Mesendoderm (in vitro differentiated cells): ENCODE results near the gene MLC1.

Experiments
- DNase-seq: peaks from one replicate; pipeline ENCODE4 v3.0.0; 2013
- H2AK5ac ChIP-seq: 2 replicates; pipeline ENCODE4 v1.6.1; 2013; ENCODE audit warnings: low read length, inconsistent platforms
- H2BK120ac ChIP-seq: 2 replicates; pipeline ENCODE4 v1.6.1; 2013; ENCODE audit warnings: low read depth, mild to moderate bottlenecking, low read length, moderate library complexity, mixed read lengths
- H2BK15ac ChIP-seq: replicated peaks from 2 replicates; pipeline ENCODE4 v1.6.1; 2013; ENCODE audit warnings: low read depth, mild to moderate bottlenecking, moderate library complexity
- H2BK5ac ChIP-seq: 2 replicates; pipeline ENCODE4 v1.6.1; 2013; ENCODE audit warnings: low read length, inconsistent platforms
- H3K18ac ChIP-seq: 2 replicates; pipeline ENCODE4 v1.6.1; 2013; ENCODE audit warnings: mild to moderate bottlenecking, low read length, mixed read lengths
- H3K23ac ChIP-seq: one replicate; pipeline ENCODE4 v1.6.1; 2013; ENCODE audit warnings: low read length
- H3K27ac ChIP-seq: 2 replicates; pipeline ENCODE4 v1.5.1; 2013; ENCODE audit warnings: low read depth, mild to moderate bottlenecking, inconsistent platforms, low read length, moderate library complexity
- H3K27me3 ChIP-seq: 2 replicates; pipeline ENCODE4 v1.6.1; 2013; ENCODE audit warnings: low read length, control low read depth, mild to moderate bottlenecking, inconsistent platforms; ENCODE audit not compliant: insufficient read depth, poor library complexity
- H3K36me3 ChIP-seq: 2 replicates; pipeline ENCODE4 v1.6.1; 2013; ENCODE audit warnings: low read length, inconsistent platforms; ENCODE audit not compliant: control insufficient read depth, insufficient read depth
- H3K4ac ChIP-seq: one replicate; pipeline ENCODE4 v1.6.1; 2013; ENCODE audit warnings: low read depth, mild to moderate bottlenecking, low read length, moderate library complexity
- H3K4me1 ChIP-seq: 2 replicates; pipeline ENCODE4 v1.6.1; 2013; ENCODE audit warnings: low read depth, low read length, inconsistent platforms; ENCODE audit not compliant: control insufficient read depth
- H3K4me2 ChIP-seq: 2 replicates; pipeline ENCODE4 v1.6.1; 2013; ENCODE audit warnings: low read length
- H3K4me3 ChIP-seq: 2 replicates; pipeline ENCODE4 v1.5.1; 2013; ENCODE audit warnings: mild to moderate bottlenecking, low read length
- H3K56ac ChIP-seq: one replicate; pipeline ENCODE4 v1.6.1; 2013; ENCODE audit warnings: low read length
- H3K79me1 ChIP-seq: 2 replicates; pipeline ENCODE4 v1.6.1; 2013; ENCODE audit warnings: low read length, inconsistent platforms
- H3K79me2 ChIP-seq: 2 replicates; pipeline ENCODE4 v1.6.1; 2013; ENCODE audit warnings: mild to moderate bottlenecking, low read length; ENCODE audit not compliant: control insufficient read depth, insufficient read depth
- H3K9ac ChIP-seq: 2 replicates; pipeline ENCODE4 v1.6.1; 2013; ENCODE audit warnings: low read length, inconsistent platforms
- H4K5ac ChIP-seq: one replicate; pipeline ENCODE4 v1.6.1; 2013; ENCODE audit warnings: low read length
- H4K8ac ChIP-seq: one replicate; pipeline ENCODE4 v1.6.1; 2013; ENCODE audit warnings: low read depth, mild to moderate bottlenecking, control low read depth, low read length, moderate library complexity
- WGBS: extraction: QIAGEN DNeasy Blood & Tissue Kit; methylation state at CpG from one replicate; pipeline ENCODE4 v1.1.7; 2013; ENCODE audit warnings: low lambda C conversion rate, missing lambda C conversion rate; ENCODE audit not compliant: insufficient coverage; ENCODE audit errors: extremely low coverage; 5-methylcytosine and 5-hydroxymethylcytosine counted together

MLC1 gene

DNA sequence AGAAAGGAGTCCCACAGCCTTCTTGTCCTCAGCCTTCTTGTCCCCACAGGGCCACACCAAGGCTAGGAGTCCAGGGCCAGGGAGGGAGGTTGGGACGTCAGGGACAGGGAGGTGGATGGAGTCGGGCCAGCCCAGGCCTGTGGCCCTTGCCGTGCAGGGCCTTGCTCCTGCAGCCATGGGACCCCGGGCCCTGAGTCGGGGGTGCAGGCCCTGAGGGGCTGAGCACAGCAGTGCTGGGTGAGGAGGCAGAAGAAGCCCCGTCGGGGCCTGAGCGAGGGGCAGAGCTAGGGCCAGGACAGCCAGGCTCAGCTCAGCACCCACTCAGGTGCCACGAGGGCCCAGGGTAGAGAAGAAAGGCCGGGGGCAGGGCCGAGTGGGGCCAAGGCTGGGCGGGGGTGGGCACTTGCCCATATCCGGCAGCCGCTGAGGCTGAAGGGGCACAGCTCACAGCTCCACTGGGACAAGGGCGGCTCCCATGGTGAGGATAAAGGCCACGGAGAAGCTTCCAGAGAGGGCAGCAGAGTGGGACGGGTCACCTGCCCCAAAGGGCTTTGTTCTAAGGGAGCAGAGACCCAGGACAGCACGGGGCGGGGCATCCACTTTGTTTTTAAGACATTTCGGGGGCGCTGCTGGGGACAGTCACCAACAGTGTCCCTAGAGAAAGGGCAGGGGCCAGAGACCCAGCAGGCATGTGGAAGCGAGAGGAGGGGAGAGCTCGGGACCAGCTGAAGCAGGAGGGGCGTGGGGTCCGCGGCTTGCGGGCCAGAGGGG is 3.6 kb downstream of the MLC1 start:
- no peak overlapping the region for H2BK5ac ChIP-seq
- no peak overlapping the region for H3K9ac ChIP-seq
- no peak overlapping the region for H4K8ac ChIP-seq
- H3K79me2 ChIP-seq, result no peaks in the 10 kb centered on the region
- H3K4me2 ChIP-seq, result no peak overlapping the region
- H3K27me3 ChIP-seq, result no peaks in the 10 kb centered on the region
- no peak overlapping the region for H2BK120ac ChIP-seq
- DNase-seq, result no peak
- no peaks in the 10 kb centered on the region for H3K36me3 ChIP-seq
- no peak overlapping the region for H4K5ac ChIP-seq
- WGBS, result no CpG with 5 or more reads among the region's 27 CpGs
- no peak overlapping the region for H2AK5ac ChIP-seq
- H3K56ac ChIP-seq, result no peak overlapping the region
- no peak overlapping the region for H3K27ac ChIP-seq
- H3K79me1 ChIP-seq, result no peaks in the 10 kb centered on the region
- H3K23ac ChIP-seq, result no peak overlapping the region
- no peak overlapping the region for H3K4me3 ChIP-seq
- H2BK15ac ChIP-seq, result no peak overlapping the region
- H3K4ac ChIP-seq, result no peak overlapping the region
- H3K4me1 ChIP-seq, result no peaks in the 10 kb centered on the region
- no peak overlapping the region for H3K18ac ChIP-seq

- Histone ChIP-seq H2BK120ac (no peak overlapping the region), H3K4me2 (no peak overlapping the region), H3K4me3 (no peak overlapping the region), H3K79me2 (no peaks in the 10 kb centered on the region), H3K79me1 (no peaks in the 10 kb centered on the region), H2AK5ac (no peak overlapping the region), H2BK5ac (no peak overlapping the region), H4K5ac (no peak overlapping the region), H3K9ac (no peak overlapping the region), H3K27ac (no peak overlapping the region), H4K8ac (no peak overlapping the region), H3K36me3 (no peaks in the 10 kb centered on the region), H3K23ac (no peak overlapping the region), H3K56ac (no peak overlapping the region), H3K27me3 (no peaks in the 10 kb centered on the region), H3K4ac (no peak overlapping the region), H2BK15ac (no peak overlapping the region), H3K18ac (no peak overlapping the region), H3K4me1 (no peaks in the 10 kb centered on the region)
- no peak for DNase-seq
- WGBS, result no CpG with 5 or more reads among the region's 13 CpGs
These were observed 5.2 kb downstream of the MLC1 start for GRCh38 chr22:50080077-50080465.

DNA sequence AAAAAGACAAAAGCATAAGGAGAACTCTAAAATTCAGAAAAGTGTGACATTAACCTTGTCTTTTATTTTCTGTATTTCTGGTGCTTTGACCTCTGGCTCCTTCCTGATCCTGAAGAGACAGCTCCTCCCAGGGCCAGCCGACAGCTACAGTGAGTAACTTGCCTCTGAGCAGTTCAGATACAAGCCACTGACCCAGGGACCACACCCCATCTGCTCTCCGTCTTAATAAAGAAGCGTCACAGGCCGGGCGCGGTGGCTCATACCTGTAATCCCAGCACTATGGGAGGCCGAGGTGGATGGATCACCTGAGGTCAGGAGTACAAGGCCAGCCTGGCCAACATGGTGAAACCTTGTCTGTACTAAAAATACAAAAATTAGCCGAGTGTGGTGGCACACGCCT is 6.5 kb downstream of the MLC1 start:
- Histone ChIP-seq H3K27me3 (no peaks in the 10 kb centered on the region), H4K8ac (no peak overlapping the region), H3K4ac (no peak overlapping the region), H3K27ac (no peak overlapping the region), H3K23ac (no peak overlapping the region), H3K36me3 (no peaks in the 10 kb centered on the region), H3K4me1 (no peaks in the 10 kb centered on the region), H3K79me2 (no peaks in the 10 kb centered on the region), H3K9ac (no peak overlapping the region), H3K56ac (no peak overlapping the region), H3K4me3 (no peak overlapping the region), H2BK120ac (no peak overlapping the region), H3K4me2 (no peak overlapping the region), H2BK5ac (no peak overlapping the region), H2BK15ac (no peak overlapping the region), H3K79me1 (no peaks in the 10 kb centered on the region), H2AK5ac (no peak overlapping the region), H3K18ac (no peak overlapping the region), H4K5ac (no peak overlapping the region)
- no CpG with 5 or more reads among the region's 9 CpGs for WGBS
- DNase-seq, result no peak

DNA sequence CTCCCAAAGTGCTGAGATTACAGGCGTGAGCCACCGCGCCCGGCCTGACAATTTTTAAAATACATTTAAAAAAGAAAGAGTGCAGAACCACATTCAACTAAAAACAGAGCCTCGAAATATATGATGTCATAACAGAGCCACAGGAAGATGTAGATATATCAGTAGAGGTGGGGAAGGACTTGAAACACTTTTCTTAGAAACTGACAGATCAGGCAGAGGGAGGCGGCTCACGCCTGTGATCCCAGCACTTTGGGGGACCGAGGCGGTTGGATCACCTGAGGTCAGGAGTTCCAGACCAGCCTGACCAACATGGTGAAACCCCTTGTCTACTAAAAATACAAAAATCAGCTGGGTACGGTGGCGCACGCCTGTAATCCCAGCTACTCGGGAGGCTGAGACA is 7.0 kb downstream of the MLC1 start:
- H3K4me1 ChIP-seq, result no peaks in the 10 kb centered on the region
- H3K4me2 ChIP-seq, result no peak overlapping the region
- no peak overlapping the region for H2BK15ac ChIP-seq
- no peak overlapping the region for H3K18ac ChIP-seq
- H2AK5ac ChIP-seq, result no peak overlapping the region
- DNase-seq, result no peak
- H3K36me3 ChIP-seq, result no peaks in the 10 kb centered on the region
- H3K27me3 ChIP-seq, result no peaks in the 10 kb centered on the region
- H2BK5ac ChIP-seq, result no peak overlapping the region
- H4K8ac ChIP-seq, result no peak overlapping the region
- no peaks in the 10 kb centered on the region for H3K79me1 ChIP-seq
- H3K27ac ChIP-seq, result no peak overlapping the region
- no CpG with 5 or more reads among the region's 13 CpGs for WGBS
- no peak overlapping the region for H3K56ac ChIP-seq
- no peak overlapping the region for H3K4me3 ChIP-seq
- no peak overlapping the region for H4K5ac ChIP-seq
- no peak overlapping the region for H3K4ac ChIP-seq
- no peak overlapping the region for H2BK120ac ChIP-seq
- H3K79me2 ChIP-seq, result no peaks in the 10 kb centered on the region
- no peak overlapping the region for H3K23ac ChIP-seq
- H3K9ac ChIP-seq, result no peak overlapping the region

- Histone ChIP-seq H3K27ac (no peak overlapping the region), H3K4me1 (no peaks in the 10 kb centered on the region), H4K8ac (no peak overlapping the region), H3K4me3 (no peak overlapping the region), H3K9ac (no peak overlapping the region), H2BK120ac (no peak overlapping the region), H2AK5ac (no peak overlapping the region), H3K4ac (no peak overlapping the region), H3K56ac (no peak overlapping the region), H3K4me2 (no peak overlapping the region), H4K5ac (no peak overlapping the region), H3K27me3 (no peaks in the 10 kb centered on the region), H3K18ac (no peak overlapping the region), H2BK5ac (no peak overlapping the region), H3K79me2 (no peaks in the 10 kb centered on the region), H3K36me3 (no peaks in the 10 kb centered on the region), H3K23ac (no peak overlapping the region), H3K79me1 (no peaks in the 10 kb centered on the region), H2BK15ac (no peak overlapping the region)
- no peak for DNase-seq
- WGBS, result no CpG with 5 or more reads among the region's 43 CpGs
These were observed 8.3 kb downstream of the MLC1 start for GRCh38 chr22:50076646-50077535.
